IMR-90 (cell line): ENCODE data around the gene LARP4B. TPM values are rescaled to one million over a fixed set of nuclear protein-coding genes. Genes with fewer than 3 reads are reported as not detected.

Experiments
- ATAC-seq: fragments of 200-7000 bp; cut with Tn5 transposase; 2 replicates; pipeline ENCODE4 v1.9.1; 2020; ENCODE audit warnings: low read depth, mild to moderate bottlenecking, moderate library complexity
- BruUV-seq: library from RNA; stranded (reverse); fragments of 400-500 nt; replicated peaks from 2 replicates; lab custom pipeline; 2021; lab: Mats Ljungman, UMichigan
- CTCF ChIA-PET: fragments of 300-600 bp; formaldehyde crosslinking; extraction: SDS; loops from one replicate; lab custom pipeline; 2021; ENCODE audit warnings: antibody characterized with exemption; lab: Yijun Ruan, JAX
- POLR2A ChIA-PET: fragments of 300-600 bp; sonication (Branson Sonifier 250); formaldehyde crosslinking; loops from one replicate; lab custom pipeline; 2022; ENCODE audit warnings: antibody characterized with exemption; ENCODE audit not compliant: unreplicated experiment; lab: Charles Lee
- DNase-seq: peaks from one replicate; pipeline ENCODE4 v3.0.0; 2013
- H2AFZ ChIP-seq: replicated peaks from 2 replicates; pipeline ENCODE3; 2013; ENCODE audit warnings: low read length, mild to moderate bottlenecking; ENCODE audit not compliant: poor library complexity
- H2AK5ac ChIP-seq: 2 replicates; pipeline ENCODE4 v1.6.1; 2013; ENCODE audit warnings: low read depth, low read length, inconsistent platforms
- H2AK9ac ChIP-seq: replicated peaks from 2 replicates; pipeline ENCODE3; 2013; ENCODE audit warnings: mild to moderate bottlenecking, low read depth, low read length, moderate library complexity; ENCODE audit not compliant: poor library complexity
- H2BK120ac ChIP-seq: 2 replicates; pipeline ENCODE4 v1.6.1; 2013; ENCODE audit warnings: low read depth, low read length, inconsistent platforms
- H2BK15ac ChIP-seq: 3 replicates; pipeline ENCODE4 v1.6.1; 2013; ENCODE audit warnings: low read depth, low read length, inconsistent platforms
- H2BK20ac ChIP-seq: 2 replicates; pipeline ENCODE4 v1.6.1; 2013; ENCODE audit warnings: low read depth, mild to moderate bottlenecking, inconsistent platforms, low read length, moderate library complexity
- H2BK5ac ChIP-seq: 2 replicates; pipeline ENCODE4 v1.6.1; 2013; ENCODE audit warnings: mild to moderate bottlenecking, low read depth, low read length, inconsistent platforms; ENCODE audit not compliant: poor library complexity, severe bottlenecking
- H3K14ac ChIP-seq: replicated peaks from 2 replicates; pipeline ENCODE4 v1.6.1; 2013; ENCODE audit warnings: low read depth, low read length, inconsistent platforms
- H3K18ac ChIP-seq: 2 replicates; pipeline ENCODE4 v1.6.1; 2013; ENCODE audit warnings: low read depth, low read length, control low read depth
- H3K23ac ChIP-seq: 2 replicates; pipeline ENCODE4 v1.6.1; 2013; ENCODE audit warnings: low read depth, low read length, inconsistent platforms
- H3K27ac ChIP-seq: 2 replicates; pipeline ENCODE4 v1.5.1; 2013; ENCODE audit warnings: mild to moderate bottlenecking, control low read depth, low read length; ENCODE audit not compliant: insufficient read depth
- H3K27me3 ChIP-seq: 2 replicates; pipeline ENCODE4 v1.6.1; 2013; ENCODE audit warnings: low read length; ENCODE audit not compliant: control insufficient read depth, insufficient read depth
- H3K36me3 ChIP-seq: 2 replicates; pipeline ENCODE4 v1.6.1; 2013; ENCODE audit warnings: low read length, mixed read lengths; ENCODE audit not compliant: control insufficient read depth, insufficient read depth
- H3K4ac ChIP-seq: 2 replicates; pipeline ENCODE4 v1.6.1; 2013; ENCODE audit warnings: low read depth, low read length, inconsistent platforms
- H3K4me1 ChIP-seq: 2 replicates; pipeline ENCODE4 v1.6.1; 2013; ENCODE audit warnings: low read length, mixed read lengths; ENCODE audit not compliant: control insufficient read depth, insufficient read depth
- H3K4me2 ChIP-seq: 2 replicates; pipeline ENCODE4 v1.6.1; 2013; ENCODE audit warnings: low read depth, mild to moderate bottlenecking, control low read depth, low read length, moderate library complexity
- H3K4me3 ChIP-seq: 2 replicates; pipeline ENCODE4 v1.5.1; 2013; ENCODE audit warnings: low read depth, mild to moderate bottlenecking, control low read depth, low read length, moderate library complexity; ENCODE audit not compliant: insufficient read depth
- H3K56ac ChIP-seq: 2 replicates; pipeline ENCODE4 v1.6.1; 2013; ENCODE audit warnings: low read length, inconsistent platforms; ENCODE audit not compliant: insufficient read depth; ENCODE audit errors: extremely low read depth
- H3K79me1 ChIP-seq, 2 experiments: 2 replicates each; pipeline ENCODE4 v1.6.1; 2013; ENCODE audit warnings: low read length in 2 of 2, inconsistent platforms in 1 of 2, low read depth in 1 of 2
- H3K9ac ChIP-seq: 2 replicates; pipeline ENCODE4 v1.6.1; 2013; ENCODE audit warnings: low read depth, low read length, control low read depth
- H3K9me1 ChIP-seq: 2 replicates; pipeline ENCODE4 v1.6.1; 2013; ENCODE audit warnings: low read length, inconsistent platforms; ENCODE audit not compliant: insufficient read depth
- H3K9me3 ChIP-seq: 2 replicates; pipeline ENCODE4 v1.6.1; 2013; ENCODE audit warnings: low read length; ENCODE audit not compliant: control insufficient read depth, insufficient read depth
- H4K20me1 ChIP-seq: 2 replicates; pipeline ENCODE4 v1.6.1; 2013; ENCODE audit warnings: low read length, inconsistent platforms; ENCODE audit not compliant: insufficient read depth
- H4K5ac ChIP-seq: 2 replicates; pipeline ENCODE4 v1.6.1; 2013; ENCODE audit warnings: mild to moderate bottlenecking, low read depth, low read length, control low read depth
- H4K8ac ChIP-seq, 2 experiments: 2 replicates each; pipeline ENCODE4 v1.6.1; 2013; ENCODE audit warnings: low read depth in 2 of 2, low read length in 2 of 2, control low read depth in 1 of 2, inconsistent platforms in 1 of 2
- H4K91ac ChIP-seq: 2 replicates; pipeline ENCODE4 v1.6.1; 2013; ENCODE audit warnings: low read depth, low read length, inconsistent platforms; ENCODE audit not compliant: insufficient read depth
- BHLHE40 ChIP-seq: fragments of 150-350 bp; IDR thresholded peaks from 2 replicates; pipeline ENCODE4 v1.6.1; 2016; ENCODE audit warnings: mild to moderate bottlenecking, low read depth, low read length
- CHD1 ChIP-seq: IDR thresholded peaks from 2 replicates; pipeline ENCODE4 v1.6.1; 2012; ENCODE audit warnings: low read depth, low read length, improper control_type of control experiment
- ELK1 ChIP-seq: fragments of 150-350 bp; IDR thresholded peaks from 2 replicates; pipeline ENCODE4 v1.6.1; 2016; ENCODE audit warnings: low read depth, mild to moderate bottlenecking, low read length, moderate library complexity, borderline replicate concordance
- FOS ChIP-seq: fragments of 150-350 bp; IDR thresholded peaks from 2 replicates; pipeline ENCODE4 v1.6.1; 2016; ENCODE audit warnings: low read depth, low read length
- MAFK ChIP-seq: IDR thresholded peaks from 2 replicates; pipeline ENCODE4 v1.6.1; 2012; ENCODE audit warnings: low read depth, low read length, improper control_type of control experiment
- MXI1 ChIP-seq: IDR thresholded peaks from 2 replicates; pipeline ENCODE4 v1.6.1; 2012; ENCODE audit warnings: low read depth, mild to moderate bottlenecking, low read length, moderate library complexity, borderline replicate concordance
- RAD21 ChIP-seq: IDR thresholded peaks from 2 replicates; pipeline ENCODE4 v1.6.1; 2012; ENCODE audit warnings: low read length, improper control_type of control experiment
- RCOR1 ChIP-seq: IDR thresholded peaks from 2 replicates; pipeline ENCODE4 v1.6.1; 2012; ENCODE audit warnings: mild to moderate bottlenecking, low read length, improper control_type of control experiment; ENCODE audit not compliant: insufficient replicate concordance
- RFX5 ChIP-seq: IDR thresholded peaks from 2 replicates; pipeline ENCODE4 v1.8.0; 2012; ENCODE audit warnings: low read depth, mild to moderate bottlenecking, low read length, moderate library complexity
- SMC3 ChIP-seq: fragments of 150-350 bp; IDR thresholded peaks from 2 replicates; pipeline ENCODE4 v1.6.1; 2016; ENCODE audit warnings: low read depth, mild to moderate bottlenecking, antibody characterized with exemption, low read length, moderate library complexity
- WGBS, 2 experiments: methylation state at CpG; one replicate each; pipeline versions ENCODE4 v1.1.5 to v1.1.7; 2013; ENCODE audit warnings: missing lambda C conversion rate in 2 of 2; ENCODE audit not compliant: insufficient read length in 1 of 2; ENCODE audit errors: extremely low coverage in 2 of 2; 5-methylcytosine and 5-hydroxymethylcytosine counted together
- dilution Hi-C: fragments of 300-500 bp; cut with HindIII; formaldehyde crosslinking; loops from one replicate; pipeline ENCODE4 v1.14.3; 2018; ENCODE audit warnings: low sequenced_read_pairs; ENCODE audit not compliant: unreplicated experiment
- in situ Hi-C: fragments of 300-500 bp; cut with MboI; formaldehyde crosslinking; loops from 3 replicates; pipeline ENCODE4 v1.14.3; 2019; ENCODE audit warnings: low sequenced_read_pairs, inconsistent platforms, mixed read lengths
- intact Hi-C: fragments of 100-400 bp; cut with micrococcal nuclease; formaldehyde crosslinking; loops from 2 replicates; pipeline ENCODE4 v1.10.0; 2022
- polyA plus RNA-seq, 3 experiments: library from polyadenylated mRNA; depleted of rRNA; stranded (reverse); fragments of >200 nt; gene quantifications; 2 replicates each; pipeline ENCODE4 v1.2.3, GENCODE V29; 2012; ENCODE audit warnings: low replicate concordance in 1 of 3
- total RNA-seq: library from RNA; depleted of rRNA; stranded (reverse); fragments of >200 nt; gene quantifications from 2 replicates; pipeline ENCODE4 v1.2.3, GENCODE V29; 2012

Gene LARP4B
- total and polyA plus RNA-seq, 2 of the 4 experiments (the other 2 are of a cell fraction): 24.3 to 25.5 TPM

GRCh38 chr10:867807-868206 is 63.7 kb downstream of the LARP4B start:
- no peak overlapping the region for H4K5ac ChIP-seq
- DNase-seq (peak; percentile 44), ATAC-seq (peak; percentile 57; the same call in 1 of the 2 replicates)
- no peak overlapping the region for H2BK20ac ChIP-seq
- no peaks in the 10 kb centered on the region for H3K27me3 ChIP-seq
- H3K4me3 ChIP-seq: no peak overlapping the region
- H3K9me3 ChIP-seq: no peaks in the 10 kb centered on the region
- TF ChIP-seq BHLHE40 (no peak), ELK1 (no peak), RAD21 (no peak), RCOR1 (no peak), SMC3 (no peak), RFX5 (no peak), FOS (no peak), CHD1 (no peak), MXI1 (no peak), MAFK (no peak)
- POLR2A ChIA-PET: no interaction called here
- H3K27ac ChIP-seq: no peak overlapping the region
- no peak overlapping the region; the same call in 1 of the 2 replicates for H3K4me2 ChIP-seq
- CTCF ChIA-PET: interaction anchor here (0.6 kb wide), 1 partner anchor 60 kb away, joined by 3 read pairs; no protein-coding TSS in a partner anchor
- no peak overlapping the region for H3K23ac ChIP-seq
- H4K91ac ChIP-seq: no peak overlapping the region
- H2BK5ac ChIP-seq: no peak overlapping the region
- H2BK15ac ChIP-seq: no peak overlapping the region
- H3K4ac ChIP-seq: no peak overlapping the region
- intact Hi-C loops (no loop called here), in situ Hi-C loops (no loop called here), dilution Hi-C loops (no loop called here)
- peaks cover 49% of the 10 kb centered on the region for H4K20me1 ChIP-seq
- peaks cover 24% of the 10 kb centered on the region for H3K9me1 ChIP-seq
- H3K18ac ChIP-seq: no peak overlapping the region
- H3K14ac ChIP-seq: no peak overlapping the region
- H3K36me3 ChIP-seq: peaks cover 38% of the 10 kb centered on the region
- H4K8ac ChIP-seq: no peak overlapping the region
- peaks cover 2% of the 10 kb centered on the region; the same call in 1 of the 2 replicates for H3K4me1 ChIP-seq
- H3K79me1 ChIP-seq: peaks cover 41 to 81% of the 10 kb centered on the region in 2 experiments
- no peak overlapping the region for H2AFZ ChIP-seq
- no CpG with 5 or more reads among the region's 6 CpGs for WGBS, 2 experiments
- no peak overlapping the region for H3K56ac ChIP-seq
- no peak overlapping the region for H2BK120ac ChIP-seq
- H2AK5ac ChIP-seq: no peak overlapping the region
- BruUV-seq: no TSS peak
- no peak overlapping the region for H2AK9ac ChIP-seq
- no peak overlapping the region for H3K9ac ChIP-seq
